CD4-positive, alpha-beta T cell treated with Interleukin-6 at 100 ng/mL for 8 hours (primary cell): ENCODE data around the gene UQCR11.
A peak's percentile ranks its signal among the peaks of the same experiment; 100 is the strongest.
"Not testable (repeated sequence)": the region's sequence is repeated elsewhere in the genome, so short reads cannot be mapped to it uniquely, and the experiment has no call there.

Source experiments
- DNase-seq: peaks from one replicate; pipeline ENCODE4 v3.0.0-alpha.2; 2020; ENCODE audit warnings: mixed read lengths, low spot score

The UQCR11 gene

GRCh38 chr19:1605236-1606137, at the start of gene UQCR11:
UQCR11 (minus strand) TSS chr19:1605462; CDS start chr19:1605409, 53 bp downstream.
- peak; percentile 92 for DNase-seq

GRCh38 chr19:1654178-1654792, 49.0 kb upstream of the UQCR11 start:
- no peak for DNase-seq

- no peak for DNase-seq
Observed at GRCh38 chr19:1653300-1653628, 48.0 kb upstream of the UQCR11 start.

- DNase-seq = peak; percentile 98
Observed at GRCh38 chr19:1652471-1653299, 47.4 kb upstream of the UQCR11 start, which contains the start of gene TCF3. TCF3 (minus strand) TSS chr19:1652615; CDS start chr19:1650248, 2,367 bp downstream.

- peak; percentile 35 for DNase-seq
Observed at GRCh38 chr19:1651568-1652291, 46.5 kb upstream of the UQCR11 start.

- peak; percentile 60 for DNase-seq
Observed at GRCh38 chr19:1650650-1651567, 45.6 kb upstream of the UQCR11 start.

GRCh38 chr19:1649706-1650649, 44.7 kb upstream of the UQCR11 start:
- DNase-seq = no peak

GRCh38 chr19:1648920-1649541, 43.8 kb upstream of the UQCR11 start:
- no peak for DNase-seq

- no peak for DNase-seq
Observed at GRCh38 chr19:1648459-1648849, 43.2 kb upstream of the UQCR11 start.

GRCh38 chr19:1647501-1648458, 42.5 kb upstream of the UQCR11 start:
- DNase-seq = no peak

- no peak for DNase-seq
Observed at GRCh38 chr19:1646659-1647453, 41.6 kb upstream of the UQCR11 start.

GRCh38 chr19:1646149-1646548, 40.9 kb upstream of the UQCR11 start:
- DNase-seq = no peak

GRCh38 chr19:1645299-1645698, 40.0 kb upstream of the UQCR11 start:
- no peak for DNase-seq

- DNase-seq = no peak
Observed at GRCh38 chr19:1644070-1644469, 38.8 kb upstream of the UQCR11 start.

GRCh38 chr19:1640893-1641448, 35.7 kb upstream of the UQCR11 start:
- not testable (repeated sequence) for DNase-seq

- DNase-seq = no peak
Observed at GRCh38 chr19:1636325-1637236, 31.3 kb upstream of the UQCR11 start.
